ENCODE measurements around the gene OR52N1.

The OR52N1 gene

DNA sequence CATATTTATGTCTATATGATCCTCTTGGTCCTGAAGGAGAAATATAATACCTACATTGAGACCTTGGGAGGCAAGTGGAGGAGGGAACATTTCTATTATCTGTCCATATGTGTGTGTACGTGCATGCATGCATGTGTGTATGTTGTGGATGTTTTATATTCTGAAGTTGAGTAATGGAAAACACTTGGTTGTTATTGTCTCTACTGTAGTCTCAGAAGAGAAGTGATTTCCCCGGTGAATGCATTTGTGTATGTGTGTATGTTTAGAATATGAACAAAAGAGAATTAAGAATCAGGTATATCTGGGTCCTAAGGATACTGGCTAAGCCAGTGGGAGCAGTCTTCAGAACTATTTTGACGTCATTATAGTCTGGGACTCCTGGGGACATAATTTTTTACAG is at the start of gene OR52N1:
TSS of gene OR52N1 (minus strand) at position 101 of the 400 bp plus-strand sequence. CDS start 2,449 bp downstream, outside the sequence.
- no peak for DNase-seq

DNA sequence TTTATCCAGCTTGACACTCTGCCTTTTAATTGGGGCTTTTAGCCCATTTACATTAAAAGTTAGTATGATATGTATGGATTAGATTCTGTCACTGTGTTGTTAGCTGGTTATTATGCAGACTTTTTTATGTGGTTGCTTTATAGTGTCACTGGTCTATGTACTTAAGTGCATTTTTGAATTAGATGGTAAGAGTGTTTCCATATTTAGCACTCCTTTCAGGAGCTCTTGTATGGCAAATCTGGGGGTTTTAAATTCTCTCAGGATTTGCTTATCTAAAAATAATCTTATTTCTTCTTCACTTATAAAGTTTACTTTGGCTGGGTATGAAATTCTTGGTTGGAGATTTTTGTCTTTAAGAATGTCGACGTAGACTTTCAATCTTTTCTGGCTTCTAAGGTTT is 46.6 kb upstream of the OR52N1 start:
- no peak for DNase-seq

DNA sequence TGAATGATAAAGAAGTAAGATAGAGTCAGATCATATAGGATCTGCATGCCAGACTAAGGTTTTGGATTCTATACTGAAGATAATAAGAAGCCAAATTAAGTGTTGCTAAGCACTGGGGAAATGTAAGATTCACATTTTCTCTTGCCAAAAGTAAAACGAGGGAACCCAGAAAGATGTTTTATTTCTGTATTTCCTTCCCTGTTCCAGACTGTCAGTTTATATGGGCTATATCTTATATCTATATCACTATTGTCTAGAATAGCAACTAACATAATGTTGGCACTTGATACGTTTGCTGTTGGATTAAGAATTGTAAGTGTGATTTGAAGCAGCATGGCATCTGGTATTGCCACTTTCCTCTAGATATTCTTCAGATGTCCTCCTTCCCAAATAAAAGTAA is 42.4 kb upstream of the OR52N1 start:
- DNase-seq = no peak

DNA sequence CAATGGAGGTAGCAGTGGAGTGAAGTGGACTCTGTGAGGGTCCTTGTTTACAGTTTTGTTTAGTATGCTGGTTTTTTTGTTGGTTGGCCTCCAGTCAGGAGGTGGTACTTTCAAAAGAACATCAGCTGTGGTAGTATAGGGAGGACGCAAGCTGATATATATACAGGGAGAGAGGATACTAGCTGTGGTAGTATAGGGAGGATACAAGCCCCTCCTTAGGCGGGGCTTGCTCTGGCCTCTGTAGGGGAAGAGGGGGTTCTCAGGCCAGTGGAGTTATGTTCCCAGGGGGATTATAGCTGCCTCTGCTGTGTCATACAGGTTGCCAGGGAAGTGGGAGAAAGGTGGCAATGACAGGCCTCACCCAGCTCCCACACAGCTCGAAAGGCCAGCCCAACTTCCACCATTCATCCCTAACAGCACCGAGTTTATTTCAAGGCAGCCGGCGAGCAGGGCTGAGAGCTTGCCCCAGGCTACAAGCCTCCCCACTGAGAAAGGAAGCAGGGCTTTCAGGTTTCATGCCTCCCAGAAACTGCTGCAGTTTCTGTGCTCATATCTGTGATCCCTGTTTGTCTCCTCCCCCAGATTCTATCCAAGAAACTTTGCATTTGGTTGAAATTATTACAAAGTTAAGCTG is 40.2 kb upstream of the OR52N1 start:
- DNase-seq = no peak

DNA sequence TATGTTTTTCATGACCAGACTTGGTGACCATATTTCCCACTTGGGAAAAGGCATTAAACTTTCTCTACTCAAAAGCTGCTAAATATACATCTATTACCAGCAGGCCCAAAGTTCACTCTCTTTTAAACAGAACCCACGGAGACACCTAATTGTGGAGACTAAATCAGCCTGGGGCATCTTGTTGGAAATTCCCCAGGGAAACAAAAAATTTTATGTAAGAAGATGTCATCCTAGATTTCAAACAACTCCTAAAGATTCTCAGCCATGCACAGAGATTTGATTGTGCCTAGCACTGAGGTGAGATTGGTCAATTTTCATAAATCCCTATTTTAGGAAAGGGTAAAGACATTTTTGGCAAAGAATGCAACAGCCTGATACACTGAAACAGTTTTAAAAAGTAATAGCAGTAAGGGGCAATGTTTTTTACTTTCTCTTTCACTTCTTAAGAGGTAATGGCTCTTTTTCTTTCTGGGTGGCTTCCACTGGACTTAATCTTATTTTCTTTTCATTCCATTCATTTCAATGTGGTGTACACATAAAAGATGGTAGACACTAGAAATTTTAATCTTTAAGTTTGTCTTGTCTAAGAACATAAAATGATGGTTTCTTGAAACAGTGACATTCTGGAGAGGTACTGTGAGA is 27.3 kb upstream of the OR52N1 start:
- no peak for DNase-seq

DNA sequence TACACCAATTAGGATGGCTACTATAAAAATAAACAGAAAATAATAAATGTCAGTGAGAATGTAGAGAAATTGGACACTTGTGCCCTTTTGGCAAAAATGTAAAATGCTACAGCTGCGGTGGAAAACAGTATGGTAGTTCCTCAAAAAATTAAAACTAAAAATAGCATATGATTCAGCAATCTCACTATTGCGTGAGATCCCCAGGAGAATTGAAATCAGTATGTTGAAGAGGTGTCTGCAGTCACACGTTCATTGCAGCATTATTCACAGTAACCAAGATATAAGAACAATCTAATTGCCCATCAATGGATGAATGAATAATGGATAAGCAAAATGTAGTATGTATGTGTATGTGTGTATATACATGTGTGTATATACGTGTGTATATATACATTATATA is 24.5 kb upstream of the OR52N1 start:
- no peak for DNase-seq

DNA sequence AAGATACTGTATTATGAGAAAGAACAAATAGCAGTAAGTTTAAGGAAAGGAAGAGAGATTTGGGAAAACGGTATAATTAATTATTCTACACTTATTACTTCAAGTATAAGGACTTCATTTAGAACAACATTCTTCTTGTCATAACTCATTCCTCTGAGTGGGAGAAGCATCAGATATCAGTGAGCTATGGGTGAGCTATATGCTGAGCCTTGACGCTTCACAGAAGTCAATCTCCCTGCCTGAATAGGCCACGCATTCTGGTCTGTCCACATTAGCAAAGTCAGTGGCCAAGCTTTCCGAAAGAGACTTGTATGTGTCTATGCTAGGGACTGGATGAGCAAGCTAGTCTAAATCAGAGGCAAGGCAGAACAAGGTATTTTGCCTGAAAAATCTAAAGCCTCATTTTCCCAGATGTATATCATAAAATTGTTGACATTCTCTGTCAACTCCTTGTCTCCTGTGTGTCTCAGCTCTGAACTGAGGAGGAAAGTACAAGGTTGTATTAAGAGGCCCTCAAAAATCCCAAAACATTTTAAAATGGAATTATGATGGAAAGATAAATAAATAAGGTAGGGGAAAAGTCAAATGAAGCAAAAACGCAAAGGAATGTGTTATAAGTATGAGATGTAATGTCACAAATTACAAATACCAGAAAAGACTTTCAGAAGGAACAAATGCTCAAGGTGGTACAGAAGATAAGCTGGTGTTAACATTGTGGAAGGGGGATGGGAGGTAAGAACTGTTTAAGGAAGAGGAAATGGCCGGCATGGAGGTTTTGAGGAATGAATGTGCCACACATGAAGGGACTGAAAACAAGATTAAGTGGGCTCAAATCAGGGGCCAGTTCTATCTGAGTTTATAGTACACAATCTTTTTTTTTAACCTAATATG is 19.1 kb upstream of the OR52N1 start:
- DNase-seq = no peak

DNA sequence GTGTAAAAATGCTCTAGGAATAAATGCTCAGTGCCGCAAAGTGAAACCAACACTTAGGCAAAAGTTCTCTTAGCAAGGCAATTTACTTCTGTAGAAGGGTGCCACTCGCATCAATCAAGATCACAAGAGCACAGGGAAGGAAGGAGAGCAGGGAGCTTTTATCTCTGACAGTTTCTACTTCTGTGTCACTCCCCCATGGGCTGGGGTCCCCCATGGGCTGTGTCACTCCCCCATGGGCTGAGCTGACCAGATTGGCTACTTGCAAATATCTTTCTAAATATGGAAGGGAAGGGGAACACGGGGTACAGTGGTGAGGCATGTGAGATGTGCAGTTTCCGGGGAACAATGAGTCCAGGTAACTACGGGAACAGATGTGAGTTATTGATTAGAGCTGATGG is 18.1 kb upstream of the OR52N1 start:
- DNase-seq = no peak

DNA sequence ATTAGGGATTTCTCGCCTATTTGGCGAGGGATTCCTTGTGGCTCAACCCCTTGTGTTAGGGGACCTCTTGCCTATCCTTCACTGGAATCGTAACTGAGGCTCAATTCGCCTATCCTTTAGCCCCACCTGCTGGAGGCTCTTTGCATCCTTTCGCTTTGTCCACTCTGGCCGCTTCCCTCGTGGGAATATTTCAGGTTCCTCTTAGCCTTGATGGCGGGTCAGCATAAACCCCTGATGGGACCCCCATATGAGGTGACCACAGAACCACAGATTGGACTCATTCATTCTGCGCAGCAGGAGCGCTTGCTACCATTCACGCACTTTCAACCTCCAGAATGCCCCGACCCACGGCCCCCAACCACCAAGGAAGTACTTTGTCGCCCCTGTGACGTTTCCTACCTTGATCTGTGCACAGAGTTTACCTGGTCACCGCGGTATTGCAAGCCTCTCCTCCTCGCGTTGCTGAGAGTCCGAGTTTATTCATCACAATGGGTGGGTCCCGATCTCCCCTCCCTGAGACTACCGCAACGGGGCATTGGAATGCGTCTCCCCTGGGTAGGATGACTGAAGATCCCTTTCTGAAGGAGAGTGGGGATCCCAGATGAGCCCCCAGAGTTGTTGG is 17.5 kb upstream of the OR52N1 start, which contains the start of gene OR52N2:
TSS of gene OR52N2 (plus strand) at position 425 of the 622 bp plus-strand sequence. CDS start 11,412 bp downstream, outside the sequence.
- DNase-seq = peak; percentile 11

DNA sequence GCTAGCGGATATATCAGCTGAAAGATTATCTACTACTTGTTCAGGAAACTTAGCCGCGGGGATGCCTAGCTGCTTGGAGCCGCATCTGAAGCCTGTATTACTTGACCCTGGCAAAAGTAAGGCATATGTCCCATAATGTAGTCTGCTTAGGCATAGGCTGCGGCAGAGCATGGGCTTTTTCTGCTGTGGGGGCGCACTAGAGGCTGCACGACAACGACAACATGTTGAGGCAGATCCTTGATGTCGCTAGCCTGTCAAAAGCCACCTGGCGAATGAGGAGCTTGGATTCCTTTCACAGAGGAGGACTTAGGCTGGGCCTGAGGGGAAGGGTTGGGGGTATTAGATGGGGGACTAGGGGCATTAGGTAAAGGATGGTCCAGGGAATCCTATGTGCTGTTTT is 16.5 kb upstream of the OR52N1 start:
- DNase-seq = no peak

DNA sequence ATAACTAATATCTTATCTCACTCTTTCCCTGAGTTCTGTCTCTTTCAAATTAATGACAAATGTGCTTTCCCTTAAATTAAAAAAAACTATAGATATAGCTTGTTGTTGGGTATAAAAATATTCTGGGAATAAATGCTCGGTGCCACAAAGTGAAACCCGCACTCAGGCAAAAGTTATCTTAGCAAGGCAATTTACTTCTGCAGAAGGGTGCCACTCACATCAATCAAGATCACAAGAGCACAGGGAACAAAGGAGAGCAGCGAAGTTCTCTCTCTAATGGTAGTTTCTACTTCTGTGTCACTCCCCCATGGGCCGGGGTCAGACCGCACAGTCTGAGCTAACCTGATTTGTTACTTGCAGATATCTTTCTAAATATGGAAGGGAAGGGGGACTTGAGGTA is 12.9 kb upstream of the OR52N1 start:
- DNase-seq = no peak

DNA sequence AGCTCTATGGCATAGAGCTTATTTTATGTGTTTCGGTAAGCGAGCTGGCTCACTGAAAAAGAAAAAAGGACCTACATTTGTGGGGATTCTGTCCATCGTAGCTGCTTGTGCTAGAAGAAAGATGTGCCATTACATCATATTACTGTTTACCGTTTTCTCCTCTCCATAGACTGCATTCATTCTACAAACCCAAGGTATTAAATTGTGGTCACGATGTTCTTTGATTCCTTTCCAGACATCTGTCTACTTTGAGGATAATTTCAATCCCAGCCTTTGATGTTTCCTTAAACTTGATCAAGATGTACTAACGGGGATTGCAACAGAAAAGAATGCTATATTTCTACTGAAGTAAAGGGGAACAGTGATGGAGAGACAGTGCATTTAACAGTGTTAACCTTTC is 5.5 kb upstream of the OR52N1 start:
- DNase-seq = no peak

DNA sequence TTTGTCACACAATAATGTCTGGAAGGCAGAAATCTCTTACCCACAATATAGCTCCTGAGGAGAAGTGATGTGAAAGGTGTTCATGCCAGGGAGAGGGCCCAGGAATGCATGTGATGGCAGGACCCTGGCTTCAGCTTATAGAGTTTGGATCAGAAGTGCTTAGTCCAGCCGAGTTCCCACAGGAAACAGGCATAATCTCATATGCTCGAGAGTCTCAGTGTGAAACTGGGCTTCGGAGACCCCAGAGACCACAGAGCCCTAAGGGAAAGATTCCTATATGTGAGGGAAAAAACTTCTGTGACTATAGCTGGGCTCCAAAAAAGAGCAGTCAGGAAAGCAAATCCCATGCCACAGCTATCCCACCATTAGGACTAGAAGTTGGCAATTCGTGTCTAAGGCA is 7.8 kb downstream of the OR52N1 start, which contains the start of gene OR52N5:
TSS of gene OR52N5 (minus strand) at position 101 of the 400 bp plus-strand sequence. CDS start 4,721 bp downstream, outside the sequence.
- no peak for DNase-seq

DNA sequence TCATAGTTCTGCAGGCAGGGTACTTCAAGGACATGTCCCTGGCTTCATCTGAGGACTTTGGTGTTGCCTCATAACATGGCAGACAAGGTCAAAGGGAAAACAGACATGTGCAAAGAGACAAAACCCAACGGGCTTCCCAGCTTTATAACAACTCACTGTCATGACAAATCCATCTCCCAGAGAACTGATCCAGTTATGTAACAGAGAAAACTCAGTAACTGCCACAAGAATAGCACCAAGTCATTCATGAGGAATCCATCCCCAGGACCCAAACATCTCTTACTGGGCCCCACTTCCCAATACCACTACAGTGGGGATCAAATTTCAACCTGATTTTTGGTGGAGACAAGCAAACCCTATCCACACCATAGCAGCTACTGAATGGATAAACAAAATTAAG is 24.0 kb downstream of the OR52N1 start:
- DNase-seq = no peak

DNA sequence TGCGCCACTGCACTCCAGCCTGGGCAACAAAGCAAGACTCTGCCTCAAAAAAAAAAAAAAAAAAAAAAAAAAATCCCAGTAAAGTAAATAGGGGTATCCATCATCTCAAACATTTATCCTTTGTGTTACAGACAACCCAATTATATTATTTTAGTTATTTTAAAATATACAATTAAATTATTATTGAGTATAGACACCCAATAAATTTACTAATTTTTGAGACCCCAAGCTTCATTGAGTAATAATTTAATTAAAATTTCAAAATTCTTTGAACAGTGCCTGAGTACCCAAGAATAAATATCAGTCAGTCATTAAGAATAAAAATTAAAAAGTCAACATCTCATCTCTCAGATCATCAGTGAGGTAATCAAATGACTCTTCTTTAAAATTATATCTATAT is 37.1 kb downstream of the OR52N1 start, which contains the start of gene OR52N4:
TSS of gene OR52N4 (plus strand) at position 301 of the 400 bp plus-strand sequence. CDS start 498 bp downstream, outside the sequence.
- DNase-seq = no peak

DNA sequence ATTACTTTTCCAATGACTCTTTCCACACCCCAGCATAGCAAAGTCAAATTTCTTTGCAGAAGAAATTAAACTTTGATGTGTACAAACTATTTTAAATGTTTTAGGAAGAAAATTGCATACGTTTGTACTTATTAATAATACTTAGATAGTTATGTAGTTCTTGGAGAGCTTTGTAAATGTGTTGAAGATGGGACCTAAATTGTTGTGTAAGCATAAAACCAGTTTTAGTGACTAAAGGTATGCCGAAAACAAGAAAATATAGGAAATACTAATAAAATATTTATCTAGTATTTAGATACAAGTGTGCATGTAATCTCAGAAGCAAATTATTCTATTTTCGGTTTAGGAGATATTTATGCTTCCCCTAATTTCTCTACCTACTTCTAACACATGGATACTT is 41.2 kb downstream of the OR52N1 start:
- no peak for DNase-seq

DNA sequence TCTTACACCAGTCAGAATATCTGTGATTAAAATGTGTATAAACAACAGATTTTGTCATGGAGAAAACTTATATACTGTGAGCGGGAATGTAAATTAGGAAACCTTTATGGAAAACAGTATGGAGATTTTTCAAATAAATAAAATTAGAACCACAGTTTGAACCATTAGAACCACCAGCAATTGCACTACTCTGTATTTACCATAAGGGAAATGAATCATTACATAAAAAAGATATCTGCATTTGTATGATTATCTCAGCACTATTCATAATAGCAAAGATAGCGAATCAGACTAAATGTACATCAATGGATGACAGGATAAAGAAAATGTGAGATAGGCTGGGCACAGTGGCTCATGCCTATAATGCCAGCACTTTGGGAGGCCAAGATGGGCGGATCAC is 44.5 kb downstream of the OR52N1 start:
- no peak for DNase-seq

DNA sequence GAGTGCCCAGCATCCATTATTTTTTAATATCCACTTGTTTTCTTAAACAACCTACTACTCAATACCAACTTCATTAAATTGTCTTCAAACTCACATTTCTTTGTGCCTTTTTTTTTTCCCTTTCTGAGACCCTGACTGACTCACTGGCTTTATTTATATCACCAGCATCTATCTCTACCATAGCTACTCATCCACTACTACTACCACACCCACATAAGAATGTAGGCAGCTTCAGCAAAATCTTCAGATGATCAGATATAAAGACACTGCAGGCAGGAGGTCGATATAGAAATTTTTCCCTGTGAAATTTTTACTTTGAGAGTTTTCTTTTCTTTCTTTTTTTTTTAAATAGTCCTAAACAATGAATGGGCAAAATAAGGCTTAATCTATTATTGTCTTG is 52.6 kb downstream of the OR52N1 start:
- no peak for DNase-seq

DNA sequence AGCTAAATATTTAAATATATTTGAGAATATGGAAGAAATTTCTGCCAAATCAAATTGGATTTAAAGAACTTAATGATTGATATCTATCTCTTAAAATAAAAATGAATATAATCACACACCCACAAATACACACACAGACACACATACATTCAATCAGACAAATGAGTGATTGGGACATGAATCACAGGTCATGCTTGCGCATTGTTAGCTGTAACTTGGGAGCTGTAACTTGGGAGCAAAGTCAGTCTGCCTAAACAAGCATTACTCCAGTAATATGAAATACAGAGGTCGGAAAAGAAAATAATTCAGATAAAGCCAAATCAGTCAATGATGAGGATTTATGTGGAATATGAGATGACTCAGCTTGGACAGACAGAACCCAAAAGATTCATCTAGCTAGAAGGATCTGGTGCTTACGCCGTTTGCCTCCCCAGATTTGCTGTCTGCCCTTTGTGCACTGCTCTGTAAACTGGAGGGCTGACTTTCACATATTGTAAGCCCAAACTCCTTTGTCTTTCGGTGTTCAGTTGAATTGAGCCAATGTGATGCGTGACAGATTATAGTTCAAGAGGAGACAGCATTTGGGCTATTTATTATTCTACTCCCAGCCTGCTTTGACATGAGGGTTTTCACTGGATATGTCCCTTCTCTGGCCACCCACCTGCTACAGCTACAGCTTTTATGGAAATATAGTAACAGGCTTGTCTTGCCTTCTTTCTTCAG is 53.2 kb downstream of the OR52N1 start:
- no peak for DNase-seq

DNA sequence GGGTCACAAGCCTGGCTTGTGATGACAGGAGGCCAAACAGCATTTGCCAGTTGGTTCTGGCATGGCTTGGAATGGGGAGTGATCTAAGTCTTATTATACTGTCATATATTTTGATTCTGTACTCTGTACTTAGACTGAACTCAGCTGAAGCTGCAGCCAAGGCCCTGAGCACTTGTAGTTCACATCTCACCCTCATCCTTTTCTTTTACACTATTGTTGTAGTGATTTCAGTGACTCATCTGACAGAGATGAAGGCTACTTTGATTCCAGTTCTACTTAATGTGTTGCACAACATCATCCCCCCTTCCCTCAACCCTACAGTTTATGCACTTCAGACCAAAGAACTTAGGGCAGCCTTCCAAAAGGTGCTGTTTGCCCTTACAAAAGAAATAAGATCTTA is 54.0 kb downstream of the OR52N1 start:
- no peak for DNase-seq
